T-helper 1 cell treated with Interleukin-12 subunit alpha and Interleukin-12 subunit beta and Interleukin-4 antibody, amounts not matched to agents 30 ng/mL and 1 ng/mL, for 36 hours (primary cell): ENCODE results near the gene MRTFA. TPM values are rescaled to one million over a fixed set of nuclear protein-coding genes. Genes with fewer than 3 reads are reported as not detected.
"Not testable (repeated sequence)": the region's sequence is repeated elsewhere in the genome, so short reads cannot be mapped to it uniquely, and the experiment has no call there.

ENCODE experiments used
- intact Hi-C: fragments of 100-400 bp; cut with micrococcal nuclease; formaldehyde crosslinking; loops from one replicate; pipeline ENCODE4 v1.15.1; 2024
- total RNA-seq: library from RNA; stranded (reverse); gene quantifications from 2 replicates; pipeline ENCODE4 v1.2.3, GENCODE V29; 2022

MRTFA gene
- total RNA-seq, 1 donor from 2014 or later = 56.8 TPM

GRCh38 chr22:40403141-40403540 is 233.4 kb downstream of the MRTFA start:
- intact Hi-C loops = no loop called here

GRCh38 chr22:40401981-40402406 is 234.5 kb downstream of the MRTFA start:
- intact Hi-C loops = loop anchor here (1.0 to 2.0 kb wide), 2 partner anchors 17 to 31 kb away; partner anchors contain the start of gene SGSM3

- intact Hi-C loops = loop anchor here (1.0 to 2.0 kb wide), 2 partner anchors 16 to 31 kb away; partner anchors contain the start of gene SGSM3
Measured at GRCh38 chr22:40401532-40401931, 235.0 kb downstream of the MRTFA start.

GRCh38 chr22:40400159-40400558 is 236.4 kb downstream of the MRTFA start:
- intact Hi-C loops = loop anchor here (2.0 kb wide), 1 partner anchor 29 kb away; the partner anchor contains the start of gene SGSM3

DNA sequence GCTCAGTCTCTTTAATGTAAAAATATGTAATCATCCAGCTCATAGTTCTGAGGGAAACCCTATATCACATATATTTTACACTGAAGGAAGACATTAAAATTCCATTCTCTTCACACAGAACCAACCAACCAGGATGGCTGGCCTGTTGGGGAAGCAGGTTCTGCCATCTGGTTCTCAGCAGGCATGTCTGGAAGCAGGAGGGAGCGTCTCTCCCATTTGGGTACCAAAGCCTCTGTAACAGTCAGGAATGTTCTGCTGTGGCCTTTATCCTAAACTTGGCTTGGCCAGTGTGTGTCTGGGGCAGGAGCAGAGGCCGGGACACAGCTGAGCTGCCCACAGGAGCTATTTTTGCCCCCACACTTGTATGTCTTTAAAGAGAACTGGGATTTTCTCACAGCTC is 236.9 kb downstream of the MRTFA start:
- intact Hi-C loops = loop anchor here (2.0 kb wide), 1 partner anchor 29 kb away; the partner anchor contains the start of gene SGSM3

DNA sequence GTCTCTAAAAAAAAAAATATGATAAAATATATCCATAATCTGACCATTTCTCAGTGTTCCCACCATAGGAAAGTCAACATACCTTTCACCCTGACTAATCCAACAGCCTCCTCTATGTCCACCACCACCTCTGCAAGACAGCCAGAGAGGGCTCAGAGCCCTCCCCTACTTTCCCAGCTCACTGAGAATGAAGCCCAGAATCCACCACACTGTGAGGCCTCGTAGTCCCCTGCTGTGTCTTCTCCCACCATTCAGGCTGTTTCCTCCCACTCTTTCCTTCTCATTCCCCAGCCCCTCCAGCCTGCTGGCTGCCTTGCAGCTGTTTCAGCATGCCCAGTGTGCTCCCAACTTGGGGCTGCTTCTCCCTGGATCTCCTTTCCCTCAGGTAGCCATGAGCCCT is 239.1 kb downstream of the MRTFA start:
- intact Hi-C loops = no loop called here

GRCh38 chr22:40396882-40397281 is 239.6 kb downstream of the MRTFA start:
- intact Hi-C loops = no loop called here

- intact Hi-C loops = no loop called here
Measured at GRCh38 chr22:40395607-40396006, 240.9 kb downstream of the MRTFA start.

GRCh38 chr22:40394607-40395006 is 241.9 kb downstream of the MRTFA start:
- intact Hi-C loops = no loop called here

DNA sequence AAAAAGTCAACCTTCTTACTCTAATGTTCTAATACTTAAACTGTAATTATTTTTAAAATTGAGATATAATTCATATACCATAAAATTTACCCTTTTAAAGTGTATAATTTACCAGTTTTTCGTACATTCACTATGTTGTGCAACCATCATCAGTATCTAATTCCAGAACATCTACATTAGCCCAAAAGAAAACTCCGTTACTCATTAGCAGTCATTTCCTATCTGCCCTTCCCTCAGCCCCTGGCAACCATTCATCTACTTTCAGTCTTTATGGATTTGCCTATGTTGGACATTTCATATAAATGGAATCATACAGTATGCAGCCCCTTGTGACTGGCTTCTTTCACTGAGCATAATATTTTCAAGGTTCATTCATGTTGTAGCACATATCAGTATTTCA is 243.9 kb downstream of the MRTFA start:
- intact Hi-C loops = no loop called here

GRCh38 chr22:40391417-40391816 is 245.1 kb downstream of the MRTFA start:
- intact Hi-C loops = no loop called here

DNA sequence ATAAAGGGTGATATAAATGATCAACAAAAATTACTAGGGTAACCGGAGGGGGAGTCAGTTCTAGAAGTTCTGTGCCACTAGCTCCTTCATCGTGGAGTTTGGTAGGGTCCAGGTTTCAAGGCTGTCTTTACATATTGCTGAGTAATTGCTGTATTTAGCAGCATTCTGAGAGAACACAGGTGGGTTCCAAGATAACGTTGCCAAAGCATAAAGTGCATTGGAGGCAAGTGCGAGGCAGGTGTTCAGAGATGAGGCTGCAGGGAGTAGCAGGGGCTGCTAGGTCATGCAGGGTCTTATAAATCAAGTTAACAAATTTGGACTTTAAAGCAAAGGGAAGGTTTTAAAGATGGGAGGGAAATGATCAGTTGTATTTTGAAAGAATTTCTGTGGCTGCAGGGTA is 248.3 kb downstream of the MRTFA start:
- intact Hi-C loops = loop anchor here (5.0 kb wide), 1 partner anchor 74 kb away; no protein-coding TSS in a partner anchor

- intact Hi-C loops = loop anchor here (5.0 kb wide), 1 partner anchor 75 kb away; no protein-coding TSS in a partner anchor
Measured at GRCh38 chr22:40387746-40388145, 248.8 kb downstream of the MRTFA start.

DNA sequence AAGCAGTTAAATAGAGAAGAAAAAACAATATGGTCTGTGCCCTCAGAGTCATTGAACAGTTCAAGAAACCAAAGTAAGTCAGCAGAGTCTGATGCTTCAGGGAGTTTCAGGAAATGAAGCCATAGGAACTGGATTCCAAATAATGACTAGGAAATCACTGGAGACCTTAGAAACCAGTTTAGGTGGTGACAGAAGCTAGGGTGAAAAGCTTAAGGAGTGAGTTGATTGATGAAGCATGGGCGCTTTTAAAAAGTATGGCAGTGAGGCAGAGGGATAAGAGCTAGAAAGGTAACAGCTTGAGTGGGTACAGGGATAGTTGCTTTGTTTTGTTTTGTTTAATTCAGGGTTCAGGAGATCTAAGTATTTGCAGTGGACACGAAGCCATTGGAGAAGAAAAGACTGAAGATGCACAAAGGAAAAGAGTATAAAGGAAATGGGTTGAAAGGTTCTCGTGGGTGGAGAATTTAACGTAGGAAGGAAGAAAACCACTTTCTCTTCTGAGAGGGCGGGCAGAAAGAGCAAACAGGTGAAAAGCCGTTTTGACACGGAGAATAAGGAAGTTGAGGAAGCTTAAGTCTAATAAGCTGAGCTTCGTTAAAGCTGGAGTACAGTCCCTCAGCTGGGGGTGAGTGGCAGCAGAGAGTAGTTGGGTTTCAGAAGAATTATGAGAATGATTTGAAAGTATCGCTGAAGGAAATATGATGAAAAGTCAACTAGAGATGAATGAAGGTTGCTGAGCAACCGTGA is 251.3 kb downstream of the MRTFA start:
- intact Hi-C loops = loop anchor here (1.0 to 5.0 kb wide), 3 partner anchors 15 to 77 kb away; partner anchors contain the start of gene SGSM3

GRCh38 chr22:40383905-40384304 is 252.6 kb downstream of the MRTFA start:
- intact Hi-C loops = no loop called here

DNA sequence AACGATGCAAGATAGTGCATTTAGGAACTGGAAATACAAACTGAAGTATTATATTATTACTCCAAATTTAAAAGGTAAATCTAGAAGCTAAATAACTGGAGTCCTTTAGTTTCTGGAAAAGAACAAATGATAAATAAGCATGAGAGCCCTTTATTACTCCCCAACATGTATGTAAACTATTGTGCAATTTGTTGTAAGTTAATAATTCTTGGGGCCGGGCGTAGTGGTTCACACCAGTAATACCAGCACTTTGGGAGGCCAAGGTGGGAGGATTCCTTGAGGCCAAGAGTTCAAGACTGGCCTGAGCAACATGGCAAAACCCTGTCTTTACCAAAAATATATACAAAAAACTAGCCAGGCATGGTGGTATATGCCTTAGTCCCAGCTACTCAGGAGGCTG is 255.1 kb downstream of the MRTFA start:
- intact Hi-C loops = no loop called here

GRCh38 chr22:40378448-40378847 is 258.1 kb downstream of the MRTFA start:
- intact Hi-C loops = not testable (repeated sequence)

- intact Hi-C loops = no loop called here
Measured at GRCh38 chr22:40377931-40378330, 258.6 kb downstream of the MRTFA start.

DNA sequence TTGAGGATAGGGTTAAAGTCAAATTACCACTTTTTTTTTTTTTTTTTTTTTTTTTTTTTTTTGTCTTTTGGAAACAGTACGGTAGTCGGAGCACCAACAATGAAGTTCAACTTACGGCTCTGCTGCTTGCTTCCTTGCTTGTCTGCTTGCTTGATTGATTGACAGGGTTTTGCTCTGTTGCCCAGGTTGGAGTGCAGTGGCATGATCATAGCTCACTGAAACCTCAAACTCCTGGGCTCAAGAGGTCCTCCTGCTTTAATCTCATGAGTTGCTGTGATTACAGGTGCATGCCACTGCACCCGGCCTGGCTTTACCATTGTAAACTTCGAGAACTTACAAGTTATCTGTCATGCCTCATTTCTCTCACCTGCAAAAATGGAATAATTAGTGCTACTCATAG is 260.4 kb downstream of the MRTFA start:
- intact Hi-C loops = no loop called here

GRCh38 chr22:40374567-40374966 is 262.0 kb downstream of the MRTFA start:
- intact Hi-C loops = no loop called here

DNA sequence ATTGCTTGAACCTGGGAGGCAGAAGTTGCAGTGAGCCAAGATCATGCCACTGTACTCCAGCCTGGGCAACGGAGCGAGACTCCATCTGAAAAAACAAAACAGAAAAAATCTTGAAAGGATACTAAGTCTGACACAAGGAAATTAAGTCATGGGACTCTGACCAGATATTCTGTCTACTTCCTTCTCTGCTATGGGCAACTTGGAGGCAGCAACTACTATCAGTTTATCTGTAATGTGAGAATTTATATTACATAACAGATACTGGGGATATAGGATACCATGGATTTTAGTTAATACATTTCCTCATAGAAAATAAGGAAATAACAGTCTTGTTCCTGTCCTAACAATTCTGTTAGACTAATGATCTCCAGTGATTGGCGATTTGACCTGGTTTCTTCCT is 267.7 kb downstream of the MRTFA start:
- intact Hi-C loops = no loop called here

- intact Hi-C loops = no loop called here
Measured at GRCh38 chr22:40368016-40368415, 268.5 kb downstream of the MRTFA start.

GRCh38 chr22:40367342-40367741 is 269.2 kb downstream of the MRTFA start:
- intact Hi-C loops = no loop called here
